PC-9 (cell line): Measurements from ENCODE around the gene TPST2. TPM values are rescaled to one million over a fixed set of nuclear protein-coding genes. Genes with fewer than 3 reads are reported as not detected.

Experiments
- BruUV-seq: library from RNA; stranded (reverse); fragments of 400-500 nt; replicated peaks from 2 replicates; lab custom pipeline; 2021; lab: Mats Ljungman, UMichigan
- CTCF ChIA-PET: fragments of 300-600 bp; sonication (Branson Sonifier 250); formaldehyde crosslinking; loops from one replicate; lab custom pipeline; 2022; ENCODE audit warnings: antibody characterized with exemption; lab: Charles Lee
- POLR2A ChIA-PET: fragments of 300-600 bp; sonication (Branson Sonifier 250); formaldehyde crosslinking; loops from one replicate; lab custom pipeline; 2022; ENCODE audit warnings: antibody characterized with exemption; ENCODE audit not compliant: unreplicated experiment; lab: Charles Lee
- DNase-seq, 2 experiments: peaks; one replicate each; pipeline versions ENCODE4 v3.0.0 to v3.0.0-alpha.2; 2015 to 2022; ENCODE audit warnings: mixed read lengths in 1 of 2
- H2AFZ ChIP-seq: fragments of 200-600 bp; sonication (generic); 2 replicates; pipeline ENCODE4 v1.8.1; 2017; ENCODE audit warnings: antibody characterized with exemption
- H3F3A ChIP-seq: fragments of 200-600 bp; sonication (generic); 2 replicates; pipeline ENCODE4 v1.8.1; 2017; ENCODE audit warnings: antibody characterized with exemption, mild to moderate bottlenecking, low read depth; ENCODE audit not compliant: insufficient read depth
- H3K27ac ChIP-seq: fragments of 200-600 bp; sonication (generic); 2 replicates; pipeline ENCODE4 v1.6.1; 2016; ENCODE audit warnings: mixed run types
- H3K27me3 ChIP-seq: fragments of 200-600 bp; sonication (generic); 2 replicates; pipeline ENCODE4 v1.6.1; 2016; ENCODE audit warnings: low read depth, mixed run types; ENCODE audit not compliant: insufficient read depth
- H3K36me3 ChIP-seq: fragments of 200-600 bp; sonication (generic); 2 replicates; pipeline ENCODE4 v1.6.1; 2016; ENCODE audit warnings: low read depth, mixed run types
- H3K4me1 ChIP-seq: fragments of 200-600 bp; sonication (generic); replicated peaks from 2 replicates; pipeline ENCODE4 v1.6.1; 2016; ENCODE audit warnings: mixed run types; ENCODE audit not compliant: insufficient read depth
- H3K4me2 ChIP-seq: fragments of 200-600 bp; sonication (generic); 2 replicates; pipeline ENCODE4 v1.6.1; 2017; ENCODE audit warnings: mixed run types
- H3K4me3 ChIP-seq: fragments of 200-600 bp; sonication (generic); 2 replicates; pipeline ENCODE4 v1.6.1; 2016; ENCODE audit warnings: mixed run types
- H3K79me2 ChIP-seq: fragments of 200-600 bp; sonication (generic); 2 replicates; pipeline ENCODE4 v1.6.1; 2017; ENCODE audit warnings: low read depth, mixed run types
- H3K9me2 ChIP-seq: fragments of 200-600 bp; sonication (generic); 2 replicates; pipeline ENCODE4 v1.8.1; 2017; ENCODE audit warnings: mild to moderate bottlenecking; ENCODE audit not compliant: insufficient read depth
- H3K9me3 ChIP-seq: fragments of 200-600 bp; sonication (generic); 2 replicates; pipeline ENCODE4 v1.8.1; 2016; ENCODE audit warnings: low read depth; ENCODE audit not compliant: insufficient read depth
- H4K20me1 ChIP-seq: fragments of 200-600 bp; sonication (generic); 2 replicates; pipeline ENCODE4 v1.8.1; 2017; ENCODE audit not compliant: insufficient read depth
- CTCF ChIP-seq: fragments of 200-600 bp; sonication (generic); conservative IDR thresholded peaks from 2 replicates; pipeline ENCODE4 v1.6.1; 2017; ENCODE audit warnings: mixed run types, antibody characterized with exemption, mild to moderate bottlenecking, moderate library complexity
- EZH2 ChIP-seq: fragments of 200-600 bp; sonication (generic); IDR thresholded peaks from 2 replicates; pipeline ENCODE4 v1.8.0; 2017; ENCODE audit warnings: antibody characterized with exemption, low read depth
- intact Hi-C: fragments of 100-400 bp; cut with micrococcal nuclease; formaldehyde crosslinking; loops from one replicate; pipeline ENCODE4 v1.10.0; 2022; ENCODE audit not compliant: unreplicated experiment
- total RNA-seq: library from RNA; stranded (reverse); gene quantifications from 2 replicates; pipeline ENCODE4 v1.2.3, GENCODE V29; 2021

TPST2 gene
- total RNA-seq, 1 experiment from 2014 or later, result 13.5 TPM

GRCh38 chr22:26618455-26618854 is 28.5 kb upstream of the TPST2 start:
- H2AFZ ChIP-seq, result no peak overlapping the region
- no peak overlapping the region for H3K27ac ChIP-seq
- DNase-seq, result no peak
- no peaks in the 10 kb centered on the region for H3K9me2 ChIP-seq
- ChIA-PET POLR2A (no interaction called here), CTCF (no interaction called here)
- H3K4me1 ChIP-seq, result no peaks in the 10 kb centered on the region
- no peaks in the 10 kb centered on the region for H3K79me2 ChIP-seq
- intact Hi-C loops, result no loop called here
- BruUV-seq, result no TSS peak
- no peak overlapping the region for H3K4me3 ChIP-seq
- TF ChIP-seq EZH2 (no peak), CTCF (no peak)
- H3K36me3 ChIP-seq, result no peaks in the 10 kb centered on the region
- peaks cover 67% of the 10 kb centered on the region for H3K27me3 ChIP-seq
- no peaks in the 10 kb centered on the region for H3F3A ChIP-seq
- no peak overlapping the region for H3K4me2 ChIP-seq
- H3K9me3 ChIP-seq, result no peaks in the 10 kb centered on the region
- H4K20me1 ChIP-seq, result no peaks in the 10 kb centered on the region

- H3K4me1 ChIP-seq, result no peaks in the 10 kb centered on the region
- intact Hi-C loops, result no loop called here
- no peaks in the 10 kb centered on the region for H3K9me3 ChIP-seq
- no peaks in the 10 kb centered on the region for H3K79me2 ChIP-seq
- H3K9me2 ChIP-seq, result no peaks in the 10 kb centered on the region
- ChIA-PET CTCF (no interaction called here), POLR2A (no interaction called here)
- no peak within 1 kb of the TSS for H2AFZ ChIP-seq
- no peak within 1 kb of the TSS for H3K4me2 ChIP-seq
- no peak for TF ChIP-seq CTCF
- no peak for TF ChIP-seq EZH2
- no peak within 1 kb of the TSS for H3K27ac ChIP-seq
- no peaks in the 10 kb centered on the region for H4K20me1 ChIP-seq
- no TSS peak for BruUV-seq
- DNase-seq, result no peak
- no peaks in the 10 kb centered on the region for H3K36me3 ChIP-seq
- H3K27me3 ChIP-seq, result peaks cover 67% of the 10 kb centered on the region
- H3F3A ChIP-seq, result no peaks in the 10 kb centered on the region
- no peak within 1 kb of the TSS for H3K4me3 ChIP-seq
These were observed 27.6 kb upstream of the TPST2 start, which contains the start of gene CRYBB1 for GRCh38 chr22:26617271-26618199. Gene CRYBB1 (minus strand): TSS chr22:26618027. CDS start chr22:26616319, 1,708 bp downstream.

GRCh38 chr22:26616650-26617049 is 26.7 kb upstream of the TPST2 start:
- Histone ChIP-seq H3K27me3 (peaks cover 59% of the 10 kb centered on the region), H3K36me3 (no peaks in the 10 kb centered on the region), H3K9me3 (no peaks in the 10 kb centered on the region), H3F3A (no peaks in the 10 kb centered on the region), H2AFZ (no peak overlapping the region), H3K4me2 (no peak overlapping the region), H3K79me2 (no peaks in the 10 kb centered on the region), H3K4me1 (no peaks in the 10 kb centered on the region), H3K4me3 (no peak overlapping the region), H4K20me1 (no peaks in the 10 kb centered on the region), H3K27ac (no peak overlapping the region), H3K9me2 (no peaks in the 10 kb centered on the region)
- intact Hi-C loops, result no loop called here
- no peak for TF ChIP-seq EZH2
- no peak for TF ChIP-seq CTCF
- POLR2A ChIA-PET, result no interaction called here
- BruUV-seq, result no TSS peak
- DNase-seq, result no peak
- CTCF ChIA-PET, result no interaction called here
